ENCODE measurements around the gene CCDC169.

DNA sequence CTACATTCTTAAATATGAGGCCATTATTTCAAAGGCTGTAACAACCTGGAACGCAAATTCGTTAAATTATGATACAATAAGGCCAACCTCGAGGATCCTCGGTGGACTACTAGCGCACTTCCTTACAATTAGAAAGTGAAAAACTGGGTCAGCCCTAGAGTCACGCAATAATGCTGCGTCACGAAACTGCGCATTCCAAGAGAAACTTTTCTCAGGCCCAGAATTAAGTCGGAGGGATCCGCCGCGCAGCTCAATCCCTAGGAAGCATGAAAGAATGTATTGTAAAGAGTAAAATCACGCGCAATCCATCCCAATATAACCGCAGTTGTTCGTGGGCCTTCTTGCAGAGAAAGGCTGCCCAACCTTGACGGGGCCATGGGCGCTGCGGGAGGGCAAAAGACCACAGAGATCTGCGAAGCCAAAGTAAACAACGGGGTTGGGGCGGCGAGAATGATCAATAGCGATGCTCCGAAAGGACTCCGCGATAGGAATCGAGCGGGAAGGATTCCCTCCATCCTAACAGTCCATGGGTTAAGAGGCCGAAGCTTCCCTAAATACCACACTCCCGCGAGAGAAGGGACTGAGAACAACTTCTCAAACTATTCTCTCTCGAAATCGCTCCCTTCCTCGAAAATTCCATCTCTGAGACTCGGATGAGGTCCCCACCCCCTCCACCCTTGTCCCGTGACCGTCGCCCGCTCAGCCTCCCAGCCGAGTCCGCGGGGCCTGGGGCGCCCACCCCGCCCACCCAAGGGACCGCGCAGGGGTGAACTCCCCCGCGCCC, 48.0 kb upstream of the CCDC169 start:
- TF ChIP-seq, protein P1, sequence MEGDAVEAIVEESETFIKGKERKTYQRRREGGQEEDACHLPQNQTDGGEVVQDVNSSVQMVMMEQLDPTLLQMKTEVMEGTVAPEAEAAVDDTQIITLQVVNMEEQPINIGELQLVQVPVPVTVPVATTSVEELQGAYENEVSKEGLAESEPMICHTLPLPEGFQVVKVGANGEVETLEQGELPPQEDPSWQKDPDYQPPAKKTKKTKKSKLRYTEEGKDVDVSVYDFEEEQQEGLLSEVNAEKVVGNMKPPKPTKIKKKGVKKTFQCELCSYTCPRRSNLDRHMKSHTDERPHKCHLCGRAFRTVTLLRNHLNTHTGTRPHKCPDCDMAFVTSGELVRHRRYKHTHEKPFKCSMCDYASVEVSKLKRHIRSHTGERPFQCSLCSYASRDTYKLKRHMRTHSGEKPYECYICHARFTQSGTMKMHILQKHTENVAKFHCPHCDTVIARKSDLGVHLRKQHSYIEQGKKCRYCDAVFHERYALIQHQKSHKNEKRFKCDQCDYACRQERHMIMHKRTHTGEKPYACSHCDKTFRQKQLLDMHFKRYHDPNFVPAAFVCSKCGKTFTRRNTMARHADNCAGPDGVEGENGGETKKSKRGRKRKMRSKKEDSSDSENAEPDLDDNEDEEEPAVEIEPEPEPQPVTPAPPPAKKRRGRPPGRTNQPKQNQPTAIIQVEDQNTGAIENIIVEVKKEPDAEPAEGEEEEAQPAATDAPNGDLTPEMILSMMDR (IDR thresholded peaks at IDR 0.05; ENCODE audit: low read length) = no peak
- TF ChIP-seq EZH2 (IDR thresholded peaks at IDR 0.05; ENCODE audit: borderline replicate concordance, low read length) = no peak

All from OCI-LY1 (cell line).